C4-2B (cell line): ENCODE data around the gene SLC17A4.

Source experiments
- H3K27ac ChIP-seq: fragments of 450-650 bp; 2 replicates; pipeline ENCODE4 v1.5.1; 2017
- ZFX ChIP-seq: fragments of 450-650 bp; IDR thresholded peaks from 2 replicates; pipeline ENCODE4 v1.6.1; 2017
- TF ChIP-seq, protein P1 (sequence below): fragments of 450-650 bp; conservative IDR thresholded peaks from 2 replicates; pipeline ENCODE4 v1.5.1; 2017; ENCODE audit warnings: mild to moderate bottlenecking

Gene SLC17A4, protein sequence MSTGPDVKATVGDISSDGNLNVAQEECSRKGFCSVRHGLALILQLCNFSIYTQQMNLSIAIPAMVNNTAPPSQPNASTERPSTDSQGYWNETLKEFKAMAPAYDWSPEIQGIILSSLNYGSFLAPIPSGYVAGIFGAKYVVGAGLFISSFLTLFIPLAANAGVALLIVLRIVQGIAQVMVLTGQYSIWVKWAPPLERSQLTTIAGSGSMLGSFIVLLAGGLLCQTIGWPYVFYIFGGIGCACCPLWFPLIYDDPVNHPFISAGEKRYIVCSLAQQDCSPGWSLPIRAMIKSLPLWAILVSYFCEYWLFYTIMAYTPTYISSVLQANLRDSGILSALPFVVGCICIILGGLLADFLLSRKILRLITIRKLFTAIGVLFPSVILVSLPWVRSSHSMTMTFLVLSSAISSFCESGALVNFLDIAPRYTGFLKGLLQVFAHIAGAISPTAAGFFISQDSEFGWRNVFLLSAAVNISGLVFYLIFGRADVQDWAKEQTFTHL

DNA sequence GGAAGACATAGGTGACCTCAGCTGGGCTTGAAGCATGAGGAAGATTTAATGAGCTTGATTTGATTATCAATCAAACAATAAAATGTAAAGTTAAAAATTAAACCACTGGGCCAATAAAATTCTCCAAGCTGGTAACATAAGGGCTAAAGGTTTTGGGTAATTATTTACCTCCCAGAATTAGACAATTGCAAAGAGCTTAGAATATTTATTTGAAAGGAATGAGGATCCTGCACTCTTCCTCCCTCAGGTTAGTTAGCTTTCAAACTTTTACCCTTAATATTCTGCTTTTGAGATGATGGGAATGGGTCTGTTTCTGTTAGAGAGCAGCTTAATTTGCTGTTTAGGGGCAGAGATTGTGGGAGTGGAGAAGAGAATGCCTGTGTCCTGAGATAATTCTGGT lies at the start of gene SLC17A4:
Gene SLC17A4 (plus strand): TSS at position 208 of the 400 bp plus-strand sequence. CDS start 7,221 bp downstream, outside the sequence.
- TF ChIP-seq, protein P1, sequence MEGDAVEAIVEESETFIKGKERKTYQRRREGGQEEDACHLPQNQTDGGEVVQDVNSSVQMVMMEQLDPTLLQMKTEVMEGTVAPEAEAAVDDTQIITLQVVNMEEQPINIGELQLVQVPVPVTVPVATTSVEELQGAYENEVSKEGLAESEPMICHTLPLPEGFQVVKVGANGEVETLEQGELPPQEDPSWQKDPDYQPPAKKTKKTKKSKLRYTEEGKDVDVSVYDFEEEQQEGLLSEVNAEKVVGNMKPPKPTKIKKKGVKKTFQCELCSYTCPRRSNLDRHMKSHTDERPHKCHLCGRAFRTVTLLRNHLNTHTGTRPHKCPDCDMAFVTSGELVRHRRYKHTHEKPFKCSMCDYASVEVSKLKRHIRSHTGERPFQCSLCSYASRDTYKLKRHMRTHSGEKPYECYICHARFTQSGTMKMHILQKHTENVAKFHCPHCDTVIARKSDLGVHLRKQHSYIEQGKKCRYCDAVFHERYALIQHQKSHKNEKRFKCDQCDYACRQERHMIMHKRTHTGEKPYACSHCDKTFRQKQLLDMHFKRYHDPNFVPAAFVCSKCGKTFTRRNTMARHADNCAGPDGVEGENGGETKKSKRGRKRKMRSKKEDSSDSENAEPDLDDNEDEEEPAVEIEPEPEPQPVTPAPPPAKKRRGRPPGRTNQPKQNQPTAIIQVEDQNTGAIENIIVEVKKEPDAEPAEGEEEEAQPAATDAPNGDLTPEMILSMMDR: no peak
- TF ChIP-seq ZFX: no peak
- no peak within 1 kb of the TSS for H3K27ac ChIP-seq

DNA sequence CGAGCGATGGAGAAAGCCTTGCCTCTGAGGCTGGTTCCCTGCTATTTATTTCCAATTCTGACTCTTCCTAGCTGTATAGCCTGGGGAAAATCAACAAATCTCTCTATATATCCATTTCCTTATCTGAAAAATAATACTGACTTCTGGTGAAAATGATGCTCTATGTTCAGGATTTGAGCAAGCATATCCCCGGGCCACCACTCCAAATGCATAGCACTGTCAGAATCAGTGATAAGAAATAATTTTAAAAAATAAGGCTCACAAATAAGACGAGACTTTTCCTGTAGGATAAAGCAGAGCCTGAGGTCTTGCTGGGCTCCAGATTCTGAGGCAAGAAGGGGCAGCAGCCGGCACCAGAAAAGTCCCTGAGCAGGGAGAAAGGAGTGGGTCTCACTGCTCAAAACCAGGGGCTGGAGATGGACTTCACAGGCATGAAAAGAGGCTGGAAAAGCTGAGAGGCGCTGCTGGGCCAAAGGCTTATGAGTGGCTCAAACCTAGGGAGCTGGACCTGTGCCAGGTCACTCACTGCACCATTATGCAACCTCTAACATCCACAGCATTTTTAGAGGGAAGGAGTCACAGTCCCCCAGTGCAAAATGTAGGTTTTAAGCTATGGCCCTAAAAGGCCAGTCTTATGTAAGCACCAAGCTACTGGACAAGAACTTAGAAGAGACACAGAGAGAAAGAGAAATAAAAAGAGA lies 48.1 kb upstream of the SLC17A4 start:
- TF ChIP-seq ZFX: no peak
- TF ChIP-seq, protein P1: no peak
- H3K27ac ChIP-seq: no peak overlapping the region

GRCh38 chr6:25709761-25710160 lies 44.8 kb upstream of the SLC17A4 start:
- no peak for TF ChIP-seq ZFX
- TF ChIP-seq, protein P1: no peak
- H3K27ac ChIP-seq: no peak overlapping the region

DNA sequence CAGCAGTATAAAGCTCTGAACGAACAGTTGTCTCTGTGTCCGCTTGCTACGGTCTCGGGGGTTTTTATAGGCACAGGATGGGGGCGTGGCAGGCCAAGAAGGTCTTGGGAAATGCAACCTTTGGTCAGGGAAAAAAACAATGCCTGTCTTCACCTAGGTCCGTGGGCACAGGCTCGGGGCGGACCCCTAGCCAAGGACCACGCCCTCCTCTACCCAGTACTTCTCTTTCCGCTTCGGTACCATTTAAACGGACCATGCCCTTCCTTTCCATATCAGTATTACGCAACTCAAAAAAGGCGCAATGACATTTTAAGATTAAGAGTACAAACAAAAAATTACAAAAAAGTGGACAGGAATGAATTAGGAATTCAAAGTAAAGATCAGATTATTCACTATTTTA lies 44.3 kb upstream of the SLC17A4 start:
- no peak overlapping the region for H3K27ac ChIP-seq
- TF ChIP-seq, protein P1: no peak
- no peak for TF ChIP-seq ZFX

DNA sequence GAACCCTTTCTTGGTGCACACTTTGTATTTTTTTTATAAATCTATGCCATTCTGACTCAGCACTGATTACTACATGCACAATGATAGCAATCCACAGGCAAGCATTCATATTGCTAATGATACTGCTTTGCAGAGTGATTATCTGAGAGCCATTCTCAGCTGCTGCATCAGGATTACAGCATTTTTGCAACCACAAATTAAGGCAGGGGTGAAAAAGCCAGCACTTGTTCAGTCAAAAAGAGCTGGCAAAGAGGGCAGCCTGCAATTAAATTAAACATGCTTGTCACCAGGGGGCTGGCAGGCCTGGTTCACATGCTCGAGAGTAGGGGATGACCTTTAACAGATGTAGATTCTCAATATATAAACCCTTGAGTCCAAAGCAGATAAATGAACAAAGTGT lies 40.7 kb upstream of the SLC17A4 start:
- no peak overlapping the region for H3K27ac ChIP-seq
- TF ChIP-seq ZFX: no peak
- TF ChIP-seq, protein P1: no peak

DNA sequence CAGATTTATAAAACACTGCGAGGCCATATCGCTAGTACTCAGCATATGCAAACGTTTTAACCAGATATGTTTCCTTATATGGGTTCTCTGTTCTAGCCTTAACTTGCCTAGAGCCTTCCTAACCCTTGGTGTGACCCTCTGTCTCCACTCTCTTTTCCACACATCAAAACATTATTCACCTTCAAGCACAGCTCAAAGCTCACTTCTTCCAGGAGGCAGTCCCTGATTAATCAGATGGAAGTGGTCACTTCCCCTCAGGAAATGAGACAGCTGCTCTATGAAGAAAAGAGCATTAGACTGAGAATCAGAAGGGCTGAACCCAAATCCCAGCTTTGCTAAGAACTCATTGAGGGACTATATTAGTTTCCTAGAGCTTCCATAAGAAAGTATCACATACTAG lies 39.8 kb upstream of the SLC17A4 start:
- TF ChIP-seq ZFX: no peak
- TF ChIP-seq, protein P1: no peak

GRCh38 chr6:25715794-25716193 lies 38.7 kb upstream of the SLC17A4 start:
- no peak overlapping the region for H3K27ac ChIP-seq
- no peak for TF ChIP-seq ZFX
- TF ChIP-seq, protein P1: no peak

More for the DNA sequence above, 39.8 kb upstream of the SLC17A4 start:
- no peak overlapping the region for H3K27ac ChIP-seq
